C4-2B (cell line): ENCODE results near the gene GPD1.

Source experiments
- CTCF ChIP-seq: fragments of 450-650 bp; conservative IDR thresholded peaks from 2 replicates; pipeline ENCODE4 v1.5.1; 2017; ENCODE audit warnings: mild to moderate bottlenecking
- ZFX ChIP-seq: fragments of 450-650 bp; IDR thresholded peaks from 2 replicates; pipeline ENCODE4 v1.6.1; 2017

DNA sequence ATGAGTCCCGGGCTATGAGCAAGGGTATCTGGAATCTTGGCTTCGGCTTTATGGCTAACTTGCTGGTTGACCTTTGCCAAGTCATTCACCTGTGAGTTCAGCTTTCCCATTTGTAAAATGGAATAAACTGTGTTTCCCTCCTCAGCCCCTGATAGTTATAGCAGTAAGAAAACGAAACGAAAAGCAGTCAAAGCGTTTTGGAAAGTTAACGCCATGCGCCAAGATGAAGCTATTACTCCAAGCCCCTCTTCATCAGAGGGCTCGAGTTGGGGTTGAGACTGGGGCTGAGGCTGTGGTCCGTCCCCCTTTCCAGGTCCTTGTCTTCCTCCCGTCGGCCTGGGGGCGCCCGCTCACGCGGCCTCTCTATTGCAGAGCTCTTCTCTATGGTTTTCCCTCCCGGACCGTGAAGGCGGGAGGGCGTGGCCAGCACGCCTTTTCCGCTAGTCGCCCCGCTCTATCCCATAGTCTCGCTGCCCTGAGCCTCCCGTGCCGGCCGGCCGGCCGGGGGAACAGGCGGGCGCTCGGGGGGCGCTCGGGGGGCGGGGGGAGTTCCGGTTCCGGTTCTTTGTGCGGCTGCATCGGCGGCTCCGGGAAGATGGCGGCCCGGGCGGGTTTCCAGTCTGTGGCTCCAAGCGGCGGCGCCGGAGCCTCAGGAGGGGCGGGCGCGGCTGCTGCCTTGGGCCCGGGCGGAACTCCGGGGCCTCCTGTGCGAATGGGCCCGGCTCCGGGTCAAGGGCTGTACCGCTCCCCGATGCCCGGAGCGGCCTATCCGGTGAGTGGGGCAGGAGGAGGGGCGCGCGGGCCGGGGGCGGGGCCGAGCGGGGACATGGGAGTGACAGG is 18.8 kb upstream of the GPD1 start, which contains the start of gene SMARCD1:
- TF ChIP-seq CTCF: peak; percentile 92
- TF ChIP-seq ZFX: peak; percentile 50; the same call in 1 of the 2 replicates
